ENCODE results near the gene LIMS2.

DNA sequence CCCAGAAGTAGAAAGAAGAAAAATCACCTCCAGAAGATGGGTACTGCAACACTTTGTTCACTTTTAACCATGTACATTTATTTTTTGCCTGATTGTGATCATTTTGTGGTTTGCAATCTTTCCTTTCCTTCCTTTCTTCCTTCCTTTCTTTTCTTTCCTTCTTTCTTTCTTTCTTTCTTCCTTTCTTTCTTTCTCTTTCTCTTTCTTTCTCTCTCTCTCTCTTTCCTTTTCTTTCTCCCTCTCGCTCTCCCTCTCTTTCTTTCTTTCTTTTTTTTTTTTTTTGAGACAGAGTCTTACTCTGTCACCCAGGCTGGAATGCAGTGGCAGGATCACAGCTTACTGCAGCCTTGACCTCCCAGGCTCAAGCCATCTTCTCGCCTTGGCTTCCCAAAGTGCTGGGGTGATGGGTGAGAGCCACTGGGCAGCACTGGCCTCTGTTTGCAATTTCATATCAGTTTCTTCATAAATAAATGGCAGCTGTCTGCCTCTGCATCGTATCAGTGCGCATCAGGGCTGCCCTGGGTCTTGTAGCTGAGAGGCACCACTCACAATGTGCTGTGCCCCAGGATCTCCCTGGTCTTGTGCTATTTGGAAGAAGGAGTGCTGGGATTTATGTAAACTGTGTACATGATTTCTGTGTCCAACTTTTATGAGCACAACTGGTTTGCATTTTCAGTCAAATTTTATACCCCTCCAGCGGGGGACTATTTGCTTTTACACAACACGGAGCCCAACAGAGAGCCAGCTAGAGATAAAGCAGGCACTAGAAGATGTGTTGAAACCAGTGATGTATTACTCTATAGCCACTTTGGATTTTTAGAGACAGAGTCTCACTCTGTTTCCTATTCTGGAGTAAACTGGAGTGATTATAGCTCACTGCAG is 6.9 kb upstream of the LIMS2 start:
- TF ChIP-seq, protein P1, sequence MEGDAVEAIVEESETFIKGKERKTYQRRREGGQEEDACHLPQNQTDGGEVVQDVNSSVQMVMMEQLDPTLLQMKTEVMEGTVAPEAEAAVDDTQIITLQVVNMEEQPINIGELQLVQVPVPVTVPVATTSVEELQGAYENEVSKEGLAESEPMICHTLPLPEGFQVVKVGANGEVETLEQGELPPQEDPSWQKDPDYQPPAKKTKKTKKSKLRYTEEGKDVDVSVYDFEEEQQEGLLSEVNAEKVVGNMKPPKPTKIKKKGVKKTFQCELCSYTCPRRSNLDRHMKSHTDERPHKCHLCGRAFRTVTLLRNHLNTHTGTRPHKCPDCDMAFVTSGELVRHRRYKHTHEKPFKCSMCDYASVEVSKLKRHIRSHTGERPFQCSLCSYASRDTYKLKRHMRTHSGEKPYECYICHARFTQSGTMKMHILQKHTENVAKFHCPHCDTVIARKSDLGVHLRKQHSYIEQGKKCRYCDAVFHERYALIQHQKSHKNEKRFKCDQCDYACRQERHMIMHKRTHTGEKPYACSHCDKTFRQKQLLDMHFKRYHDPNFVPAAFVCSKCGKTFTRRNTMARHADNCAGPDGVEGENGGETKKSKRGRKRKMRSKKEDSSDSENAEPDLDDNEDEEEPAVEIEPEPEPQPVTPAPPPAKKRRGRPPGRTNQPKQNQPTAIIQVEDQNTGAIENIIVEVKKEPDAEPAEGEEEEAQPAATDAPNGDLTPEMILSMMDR (IDR thresholded peaks at IDR 0.05), result no peak
- no peak for TF ChIP-seq POLR2A (IDR thresholded peaks at IDR 0.05)

Data from breast epithelium (tissue), 3 donors.